ENCODE data around the gene KLRF1.

The KLRF1 gene

DNA sequence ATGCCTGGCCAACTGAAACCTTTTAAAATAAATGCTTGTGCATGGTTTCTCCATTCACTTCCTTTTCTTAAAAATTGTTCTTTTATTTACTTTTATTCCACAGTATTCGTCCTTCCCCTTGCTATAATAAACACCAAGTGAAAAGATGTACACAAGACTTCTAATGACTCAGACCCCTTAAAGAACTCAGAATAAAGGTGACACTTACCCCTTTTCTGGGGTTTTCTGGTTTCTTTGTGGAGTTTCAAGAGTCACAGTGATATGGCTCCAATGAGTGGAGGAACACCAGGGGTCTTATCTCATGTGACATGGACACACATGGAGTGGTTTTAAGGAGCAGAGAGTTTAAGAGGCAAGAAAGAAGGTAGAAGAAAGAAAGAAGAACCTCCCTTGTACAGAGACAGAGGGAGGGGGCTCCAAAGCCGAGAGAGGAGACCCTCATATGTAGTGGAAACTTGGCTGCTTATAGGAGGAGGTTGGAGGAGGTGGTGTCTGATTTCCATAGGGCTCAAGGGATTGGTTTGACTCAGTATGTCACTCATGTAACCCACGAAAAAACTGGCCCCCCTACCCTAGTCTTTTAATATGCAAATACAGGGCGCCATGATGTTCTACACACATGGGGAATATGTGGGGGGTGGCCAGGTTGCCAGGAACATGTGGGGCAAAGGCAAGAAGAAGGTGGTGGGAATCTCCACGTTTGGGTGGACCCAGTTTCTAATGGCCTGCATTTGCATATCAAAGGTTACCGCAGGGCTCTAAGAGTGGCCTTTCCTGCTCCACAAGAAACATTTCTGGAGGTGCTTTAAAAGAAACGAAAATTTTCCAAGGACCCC is 44.5 kb upstream of the KLRF1 start:
- Histone ChIP-seq H3K79me2 (ENCODE audit: insufficient read depth, low read length) (no peaks in the 10 kb centered on the region), H3K36me3 (ENCODE audit: insufficient read depth, low read length) (no peaks in the 10 kb centered on the region), H4K20me1 (ENCODE audit: insufficient read depth, low read length) (no peaks in the 10 kb centered on the region), H3K9me2 (ENCODE audit: low read depth, low read length) (no peaks in the 10 kb centered on the region), H3K27ac (ENCODE audit: low read depth, low read length, poor library complexity, severe bottlenecking) (no peak overlapping the region), H3K4me3 (ENCODE audit: low read depth, low read length, poor library complexity, severe bottlenecking) (no peak overlapping the region), H3K4me1 (ENCODE audit: insufficient read depth, low read length, severe bottlenecking) (no peaks in the 10 kb centered on the region), H3K9ac (ENCODE audit: low read length) (no peak overlapping the region), H3K27me3 (ENCODE audit: insufficient read depth, low read length) (no peaks in the 10 kb centered on the region), H3K4me2 (ENCODE audit: low read length) (no peak overlapping the region), H2AFZ (ENCODE audit: low read length) (no peak overlapping the region), H3K9me3 (ENCODE audit: low read length) (no peaks in the 10 kb centered on the region), H3F3A (ENCODE audit: insufficient read depth, low read length) (no peaks in the 10 kb centered on the region)
- no peak for TF ChIP-seq EZH2 (IDR thresholded peaks at IDR 0.05; ENCODE audit: borderline replicate concordance, low read length)
- TF ChIP-seq, protein P1, sequence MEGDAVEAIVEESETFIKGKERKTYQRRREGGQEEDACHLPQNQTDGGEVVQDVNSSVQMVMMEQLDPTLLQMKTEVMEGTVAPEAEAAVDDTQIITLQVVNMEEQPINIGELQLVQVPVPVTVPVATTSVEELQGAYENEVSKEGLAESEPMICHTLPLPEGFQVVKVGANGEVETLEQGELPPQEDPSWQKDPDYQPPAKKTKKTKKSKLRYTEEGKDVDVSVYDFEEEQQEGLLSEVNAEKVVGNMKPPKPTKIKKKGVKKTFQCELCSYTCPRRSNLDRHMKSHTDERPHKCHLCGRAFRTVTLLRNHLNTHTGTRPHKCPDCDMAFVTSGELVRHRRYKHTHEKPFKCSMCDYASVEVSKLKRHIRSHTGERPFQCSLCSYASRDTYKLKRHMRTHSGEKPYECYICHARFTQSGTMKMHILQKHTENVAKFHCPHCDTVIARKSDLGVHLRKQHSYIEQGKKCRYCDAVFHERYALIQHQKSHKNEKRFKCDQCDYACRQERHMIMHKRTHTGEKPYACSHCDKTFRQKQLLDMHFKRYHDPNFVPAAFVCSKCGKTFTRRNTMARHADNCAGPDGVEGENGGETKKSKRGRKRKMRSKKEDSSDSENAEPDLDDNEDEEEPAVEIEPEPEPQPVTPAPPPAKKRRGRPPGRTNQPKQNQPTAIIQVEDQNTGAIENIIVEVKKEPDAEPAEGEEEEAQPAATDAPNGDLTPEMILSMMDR (IDR thresholded peaks at IDR 0.05; ENCODE audit: low read length), result no peak

GRCh38 chr12:9784326-9784725 is 43.0 kb upstream of the KLRF1 start:
- Histone ChIP-seq H3K9me3 (ENCODE audit: low read length) (no peaks in the 10 kb centered on the region), H2AFZ (ENCODE audit: low read length) (no peak overlapping the region), H3K27ac (ENCODE audit: low read depth, low read length, poor library complexity, severe bottlenecking) (no peak overlapping the region), H3K4me3 (ENCODE audit: low read depth, low read length, poor library complexity, severe bottlenecking) (no peak overlapping the region), H3K27me3 (ENCODE audit: insufficient read depth, low read length) (no peaks in the 10 kb centered on the region), H3K4me2 (ENCODE audit: low read length) (no peak overlapping the region), H3K9ac (ENCODE audit: low read length) (no peak overlapping the region), H4K20me1 (ENCODE audit: insufficient read depth, low read length) (no peaks in the 10 kb centered on the region), H3K4me1 (ENCODE audit: insufficient read depth, low read length, severe bottlenecking) (no peaks in the 10 kb centered on the region), H3K36me3 (ENCODE audit: insufficient read depth, low read length) (no peaks in the 10 kb centered on the region), H3K9me2 (ENCODE audit: low read depth, low read length) (no peaks in the 10 kb centered on the region), H3K79me2 (ENCODE audit: insufficient read depth, low read length) (no peaks in the 10 kb centered on the region), H3F3A (ENCODE audit: insufficient read depth, low read length) (no peaks in the 10 kb centered on the region)
- TF ChIP-seq EZH2 (IDR thresholded peaks at IDR 0.05; ENCODE audit: borderline replicate concordance, low read length), result no peak
- TF ChIP-seq, protein P1 (IDR thresholded peaks at IDR 0.05; ENCODE audit: low read length), result no peak

DNA sequence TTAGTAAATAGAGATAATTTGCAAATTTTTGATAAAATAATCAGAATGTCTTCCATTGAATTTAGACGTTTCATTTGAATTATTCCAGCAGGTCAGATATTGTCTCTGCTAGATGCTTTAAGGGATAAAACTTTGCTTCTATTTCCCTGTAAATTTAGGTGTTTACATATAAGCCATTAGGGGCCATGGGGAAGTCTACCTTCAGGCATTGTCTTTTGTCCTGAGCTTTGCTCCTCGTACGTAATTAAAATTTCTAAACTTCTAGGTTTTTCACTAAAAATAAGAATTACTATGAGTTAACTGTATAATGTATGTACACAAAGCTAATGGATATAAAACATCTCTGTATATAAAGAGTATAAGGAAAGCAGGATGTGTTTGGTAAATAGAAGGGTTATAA is 42.5 kb upstream of the KLRF1 start:
- Histone ChIP-seq H2AFZ (ENCODE audit: low read length) (no peak overlapping the region), H3K27ac (ENCODE audit: low read depth, low read length, poor library complexity, severe bottlenecking) (no peak overlapping the region), H3K4me3 (ENCODE audit: low read depth, low read length, poor library complexity, severe bottlenecking) (no peak overlapping the region), H3K4me1 (ENCODE audit: insufficient read depth, low read length, severe bottlenecking) (no peaks in the 10 kb centered on the region), H3K9me3 (ENCODE audit: low read length) (no peaks in the 10 kb centered on the region), H3K9me2 (ENCODE audit: low read depth, low read length) (no peaks in the 10 kb centered on the region), H3K36me3 (ENCODE audit: insufficient read depth, low read length) (no peaks in the 10 kb centered on the region), H3K4me2 (ENCODE audit: low read length) (no peak overlapping the region), H3K27me3 (ENCODE audit: insufficient read depth, low read length) (no peaks in the 10 kb centered on the region; the same call in 1 of the 2 replicates), H4K20me1 (ENCODE audit: insufficient read depth, low read length) (no peaks in the 10 kb centered on the region), H3K79me2 (ENCODE audit: insufficient read depth, low read length) (no peaks in the 10 kb centered on the region), H3F3A (ENCODE audit: insufficient read depth, low read length) (no peaks in the 10 kb centered on the region), H3K9ac (ENCODE audit: low read length) (no peak overlapping the region)
- TF ChIP-seq EZH2 (IDR thresholded peaks at IDR 0.05; ENCODE audit: borderline replicate concordance, low read length), result no peak

All from OCI-LY1 (cell line).